ENCODE data around the gene BNIP3.

The BNIP3 gene

DNA sequence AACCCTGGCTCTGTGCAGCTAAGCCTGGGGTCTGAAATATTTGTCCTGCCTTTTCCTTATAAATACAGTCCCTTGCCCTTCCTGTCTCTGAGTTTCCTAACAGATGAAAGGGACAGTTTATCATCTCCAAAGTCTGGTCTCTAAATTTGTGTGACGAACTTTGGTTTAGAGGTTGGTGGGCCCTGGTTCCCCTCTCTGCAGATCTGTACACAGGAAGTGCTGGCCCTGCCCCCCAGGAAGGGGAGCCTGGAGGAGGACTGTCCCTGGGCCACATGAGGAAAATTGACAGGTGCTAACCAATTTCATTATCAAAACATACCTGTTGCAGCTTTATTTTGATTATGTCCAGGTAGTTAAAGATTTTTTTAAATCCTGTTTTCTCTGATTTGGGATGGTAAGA lies 46.5 kb downstream of the BNIP3 start:
- DNase-seq (ENCODE audit: low read depth) = no peak
- no peak overlapping the region for H3K4me3 ChIP-seq (ENCODE audit: low read depth, low read length)
- TF ChIP-seq, protein P1, sequence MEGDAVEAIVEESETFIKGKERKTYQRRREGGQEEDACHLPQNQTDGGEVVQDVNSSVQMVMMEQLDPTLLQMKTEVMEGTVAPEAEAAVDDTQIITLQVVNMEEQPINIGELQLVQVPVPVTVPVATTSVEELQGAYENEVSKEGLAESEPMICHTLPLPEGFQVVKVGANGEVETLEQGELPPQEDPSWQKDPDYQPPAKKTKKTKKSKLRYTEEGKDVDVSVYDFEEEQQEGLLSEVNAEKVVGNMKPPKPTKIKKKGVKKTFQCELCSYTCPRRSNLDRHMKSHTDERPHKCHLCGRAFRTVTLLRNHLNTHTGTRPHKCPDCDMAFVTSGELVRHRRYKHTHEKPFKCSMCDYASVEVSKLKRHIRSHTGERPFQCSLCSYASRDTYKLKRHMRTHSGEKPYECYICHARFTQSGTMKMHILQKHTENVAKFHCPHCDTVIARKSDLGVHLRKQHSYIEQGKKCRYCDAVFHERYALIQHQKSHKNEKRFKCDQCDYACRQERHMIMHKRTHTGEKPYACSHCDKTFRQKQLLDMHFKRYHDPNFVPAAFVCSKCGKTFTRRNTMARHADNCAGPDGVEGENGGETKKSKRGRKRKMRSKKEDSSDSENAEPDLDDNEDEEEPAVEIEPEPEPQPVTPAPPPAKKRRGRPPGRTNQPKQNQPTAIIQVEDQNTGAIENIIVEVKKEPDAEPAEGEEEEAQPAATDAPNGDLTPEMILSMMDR (conservative IDR thresholded peaks at IDR 0.05; ENCODE audit: low read depth, low read length) = no peak

DNA sequence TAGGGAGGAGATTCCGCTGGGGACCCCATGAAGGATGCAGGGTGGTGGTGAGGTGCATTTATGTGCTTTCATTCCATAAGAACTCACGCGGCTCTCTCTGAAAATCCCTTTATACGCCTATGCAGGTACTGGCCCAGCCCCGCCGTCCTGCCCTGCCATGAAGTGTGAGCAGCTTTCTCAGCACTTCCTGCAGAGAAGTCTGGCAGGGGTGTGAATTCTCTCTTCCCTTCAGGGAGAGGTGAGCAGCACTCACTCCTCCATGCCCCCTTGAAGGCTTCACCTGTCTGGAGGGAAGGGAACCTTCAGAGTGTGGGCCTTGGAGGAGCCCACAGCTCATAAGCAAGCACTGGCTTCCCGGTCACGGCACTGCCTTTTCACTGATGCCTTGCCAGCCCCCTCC lies 47.0 kb downstream of the BNIP3 start:
- no peak overlapping the region for H3K4me3 ChIP-seq (ENCODE audit: low read depth, low read length)
- TF ChIP-seq, protein P1 (conservative IDR thresholded peaks at IDR 0.05; ENCODE audit: low read depth, low read length) = no peak
- DNase-seq (ENCODE audit: low read depth) = no peak

DNA sequence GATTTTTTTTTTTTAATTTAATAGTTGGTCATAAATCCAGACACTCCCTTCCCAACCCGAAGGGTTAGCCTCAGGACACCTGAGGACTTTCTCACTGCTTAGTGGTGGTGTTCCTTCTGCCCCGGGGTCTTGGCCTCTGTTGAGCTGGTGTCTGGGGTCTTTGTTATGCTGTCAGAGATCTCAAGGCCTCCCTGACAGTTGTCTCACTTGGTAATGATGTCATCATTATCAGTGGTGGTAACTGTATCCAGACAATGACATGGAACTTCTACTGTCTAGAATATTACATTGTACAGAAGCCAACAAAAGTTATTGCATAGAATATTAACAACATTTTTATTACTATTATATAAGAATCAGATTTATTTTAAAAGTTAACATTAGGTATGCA lies 48.0 kb downstream of the BNIP3 start:
- DNase-seq (ENCODE audit: low read depth) = no peak
- no peak overlapping the region for H3K4me3 ChIP-seq (ENCODE audit: low read depth, low read length)
- TF ChIP-seq, protein P1 (conservative IDR thresholded peaks at IDR 0.05; ENCODE audit: low read depth, low read length) = no peak

DNA sequence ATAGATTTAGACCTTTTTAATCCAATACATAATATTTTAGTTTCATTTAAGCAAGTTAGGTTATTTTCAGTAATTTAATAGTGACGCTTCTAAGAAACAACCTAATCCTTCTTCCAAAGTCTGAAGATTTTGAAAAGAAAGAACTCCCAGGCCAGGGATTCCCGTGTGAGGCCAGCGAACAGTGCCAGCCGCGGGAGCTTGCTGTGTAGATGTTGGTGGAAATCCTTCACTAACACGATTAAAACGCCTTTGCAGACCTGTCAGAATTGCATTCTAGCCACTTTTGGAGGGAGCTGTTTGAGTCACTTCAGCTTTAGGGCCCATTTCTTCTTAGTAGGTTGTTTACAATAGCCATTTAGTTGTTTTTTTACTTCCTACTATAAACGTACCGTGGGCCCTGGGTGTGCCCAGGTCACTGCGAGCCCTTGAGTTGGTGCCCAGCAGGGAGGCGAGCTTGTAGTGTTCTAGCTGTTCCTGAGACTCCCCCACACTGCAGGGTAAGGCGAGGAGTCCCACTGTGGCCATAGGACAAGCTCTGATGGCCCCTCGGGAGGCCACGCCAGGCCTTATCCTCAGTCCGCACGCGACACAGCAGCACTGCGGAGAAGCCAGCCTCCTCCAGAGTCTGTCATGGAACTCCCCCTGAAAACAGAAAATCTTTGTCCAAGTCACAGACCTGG lies 48.6 kb downstream of the BNIP3 start:
- TF ChIP-seq, protein P1 (conservative IDR thresholded peaks at IDR 0.05; ENCODE audit: low read depth, low read length) = no peak
- H3K4me3 ChIP-seq (ENCODE audit: low read depth, low read length) = no peak overlapping the region

DNA sequence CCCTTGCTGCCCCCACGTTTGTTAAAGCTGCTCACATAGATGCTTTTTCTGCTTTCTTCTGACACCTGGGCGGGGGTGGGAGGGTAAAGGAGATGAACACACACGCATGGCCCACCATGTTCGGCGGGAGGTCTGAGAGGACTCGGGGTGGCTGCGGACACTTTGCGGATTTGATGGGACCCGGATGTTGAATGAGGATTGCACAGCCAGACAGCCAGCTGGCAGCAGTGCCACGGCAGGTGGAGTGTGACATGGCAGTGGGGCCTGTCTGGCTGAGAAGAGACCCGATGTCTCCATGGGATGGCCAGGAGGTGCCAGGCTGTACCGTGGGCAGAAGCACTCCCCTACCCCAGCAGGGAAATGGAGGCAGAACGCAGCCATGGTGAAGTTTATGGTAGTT lies 49.7 kb downstream of the BNIP3 start:
- no peak overlapping the region for H3K4me3 ChIP-seq (ENCODE audit: low read depth, low read length)
- DNase-seq (ENCODE audit: low read depth) = no peak

More for the DNA sequence above, 48.6 kb downstream of the BNIP3 start:
- DNase-seq (ENCODE audit: low read depth) = no peak

DNA sequence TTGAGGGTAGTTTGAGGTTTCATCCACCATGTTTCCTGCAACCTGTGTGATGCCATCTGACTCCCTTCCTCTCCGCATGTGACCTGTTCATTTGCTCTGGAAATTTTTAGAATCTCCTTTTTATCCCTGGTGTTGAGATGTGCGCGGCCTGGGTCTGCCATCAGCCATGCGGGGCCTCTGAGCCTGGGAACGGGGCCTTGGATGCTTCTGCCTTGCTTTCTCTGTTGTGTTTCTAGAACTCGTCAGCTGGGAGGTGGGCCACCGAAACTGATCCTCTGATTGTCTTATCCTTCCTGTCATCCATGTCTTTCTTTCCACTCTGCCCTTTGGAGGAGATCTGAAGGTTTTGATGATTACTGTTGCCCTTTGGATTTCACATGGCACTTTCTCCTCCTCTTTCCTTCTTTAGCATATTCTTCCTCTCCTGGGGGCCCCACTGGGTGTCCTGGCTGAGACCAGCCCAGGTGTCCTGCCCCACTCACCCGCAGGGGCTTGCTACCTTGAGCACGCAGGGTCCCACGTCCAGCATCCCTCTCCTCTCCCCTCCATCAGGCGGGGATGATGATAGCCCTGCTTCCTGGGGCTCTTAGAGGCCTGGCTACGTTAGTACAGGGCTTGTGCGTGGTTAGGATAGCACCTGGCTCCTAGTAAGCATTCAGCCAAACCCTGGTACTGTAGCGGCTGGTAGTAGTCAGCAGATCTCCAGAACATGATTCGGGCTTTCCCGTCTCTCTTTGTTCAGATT lies 51.0 kb downstream of the BNIP3 start:
- DNase-seq (ENCODE audit: low read depth) = no peak
- TF ChIP-seq, protein P1 (conservative IDR thresholded peaks at IDR 0.05; ENCODE audit: low read depth, low read length) = no peak
- no peak overlapping the region for H3K4me3 ChIP-seq (ENCODE audit: low read depth, low read length)

More for the DNA sequence above, 49.7 kb downstream of the BNIP3 start:
- TF ChIP-seq, protein P1 (conservative IDR thresholded peaks at IDR 0.05; ENCODE audit: low read depth, low read length) = no peak
